ENCODE data around the gene KLC1. TPM values are rescaled to one million over a fixed set of nuclear protein-coding genes. Genes with fewer than 3 reads are reported as not detected.

Gene KLC1
- total RNA-seq, 4 donors from 2014 or later = 205 to 427 (median 291) TPM

GRCh38 chr14:103737432-103738045 lies 108.5 kb downstream of the KLC1 start:
- Histone ChIP-seq H3K27ac (peak overlapping the region in 2 of 4 donors; percentile 8 to 43), H3K4me1 (peaks cover 0 to 12% (median 4%) of the 10 kb centered on the region in 4 donors), H3K9me3 (no peaks in the 10 kb centered on the region), H3K27me3 (no peaks in the 10 kb centered on the region), H3K4me3 (no peak overlapping the region), H3K36me3 (peaks cover 0 to 32% (median 0%) of the 10 kb centered on the region in 4 donors)
- WGBS, 2 donors (ENCODE audit: low coverage in 1 of 2) = 92 to 94% methylated on average over 10 to 16 of the region's 16 CpGs
- TF ChIP-seq POLR2A (IDR thresholded peaks at IDR 0.05) = no peak
- TF ChIP-seq, protein P1, sequence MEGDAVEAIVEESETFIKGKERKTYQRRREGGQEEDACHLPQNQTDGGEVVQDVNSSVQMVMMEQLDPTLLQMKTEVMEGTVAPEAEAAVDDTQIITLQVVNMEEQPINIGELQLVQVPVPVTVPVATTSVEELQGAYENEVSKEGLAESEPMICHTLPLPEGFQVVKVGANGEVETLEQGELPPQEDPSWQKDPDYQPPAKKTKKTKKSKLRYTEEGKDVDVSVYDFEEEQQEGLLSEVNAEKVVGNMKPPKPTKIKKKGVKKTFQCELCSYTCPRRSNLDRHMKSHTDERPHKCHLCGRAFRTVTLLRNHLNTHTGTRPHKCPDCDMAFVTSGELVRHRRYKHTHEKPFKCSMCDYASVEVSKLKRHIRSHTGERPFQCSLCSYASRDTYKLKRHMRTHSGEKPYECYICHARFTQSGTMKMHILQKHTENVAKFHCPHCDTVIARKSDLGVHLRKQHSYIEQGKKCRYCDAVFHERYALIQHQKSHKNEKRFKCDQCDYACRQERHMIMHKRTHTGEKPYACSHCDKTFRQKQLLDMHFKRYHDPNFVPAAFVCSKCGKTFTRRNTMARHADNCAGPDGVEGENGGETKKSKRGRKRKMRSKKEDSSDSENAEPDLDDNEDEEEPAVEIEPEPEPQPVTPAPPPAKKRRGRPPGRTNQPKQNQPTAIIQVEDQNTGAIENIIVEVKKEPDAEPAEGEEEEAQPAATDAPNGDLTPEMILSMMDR (IDR thresholded peaks at IDR 0.05) = no peak
- TF ChIP-seq EP300 (IDR thresholded peaks at IDR 0.05; ENCODE audit: low read depth) = no peak
- no peak for TF ChIP-seq POLR2AphosphoS5 (IDR thresholded peaks at IDR 0.05)
- DNase-seq = no peak
- intact Hi-C loops (cut with DNase I; ENCODE audit: low total_unique reads) (no loop called here), in situ Hi-C loops (cut with MboI; ENCODE audit: low pct_ligation_motif_present in 1 of 4, low pct_unique_long_range_greater_than_20kb in 1 of 4, low sequenced_read_pairs in 3 of 4) (no loop called here)

DNA sequence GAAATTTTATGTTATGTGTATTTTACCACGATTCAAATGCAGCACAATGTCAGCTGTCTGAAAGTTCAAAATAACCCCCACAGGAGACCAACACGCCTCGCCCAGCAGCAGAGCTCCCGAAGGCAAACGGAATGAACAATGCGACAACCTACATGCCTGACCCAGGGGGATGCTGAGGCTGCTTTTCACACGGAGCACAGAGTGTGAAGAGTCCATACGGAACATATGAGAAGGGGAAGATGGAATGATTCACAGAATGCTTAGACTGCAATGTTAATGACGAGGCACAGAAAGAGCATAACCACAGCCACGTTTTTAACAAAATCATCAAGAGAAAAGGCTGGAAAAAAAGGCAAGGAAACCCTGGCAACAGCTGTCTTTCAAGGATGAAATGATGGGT lies 109.2 kb downstream of the KLC1 start:
- no peak overlapping the region for H3K4me3 ChIP-seq
- no peaks in the 10 kb centered on the region for H3K27me3 ChIP-seq
- H3K9me3 ChIP-seq = no peaks in the 10 kb centered on the region
- TF ChIP-seq POLR2A (IDR thresholded peaks at IDR 0.05) = no peak
- TF ChIP-seq POLR2AphosphoS5 (IDR thresholded peaks at IDR 0.05) = no peak
- TF ChIP-seq, protein P1 (IDR thresholded peaks at IDR 0.05) = no peak
- no peak for TF ChIP-seq EP300 (IDR thresholded peaks at IDR 0.05; ENCODE audit: low read depth)
- 88% methylated on average over 9 to 10 of the region's 10 CpGs for WGBS, 2 donors (ENCODE audit: low coverage in 1 of 2)
- H3K36me3 ChIP-seq = peaks cover 0 to 26% (median 0%) of the 10 kb centered on the region in 4 donors
- intact Hi-C loops (cut with DNase I; ENCODE audit: low total_unique reads) = no loop called here
- peaks cover 0 to 12% (median 4%) of the 10 kb centered on the region in 4 donors for H3K4me1 ChIP-seq
- in situ Hi-C loops (cut with MboI; ENCODE audit: low pct_ligation_motif_present in 1 of 4, low pct_unique_long_range_greater_than_20kb in 1 of 4, low sequenced_read_pairs in 3 of 4) = no loop called here
- no peak for DNase-seq
- no peak overlapping the region for H3K27ac ChIP-seq

DNA sequence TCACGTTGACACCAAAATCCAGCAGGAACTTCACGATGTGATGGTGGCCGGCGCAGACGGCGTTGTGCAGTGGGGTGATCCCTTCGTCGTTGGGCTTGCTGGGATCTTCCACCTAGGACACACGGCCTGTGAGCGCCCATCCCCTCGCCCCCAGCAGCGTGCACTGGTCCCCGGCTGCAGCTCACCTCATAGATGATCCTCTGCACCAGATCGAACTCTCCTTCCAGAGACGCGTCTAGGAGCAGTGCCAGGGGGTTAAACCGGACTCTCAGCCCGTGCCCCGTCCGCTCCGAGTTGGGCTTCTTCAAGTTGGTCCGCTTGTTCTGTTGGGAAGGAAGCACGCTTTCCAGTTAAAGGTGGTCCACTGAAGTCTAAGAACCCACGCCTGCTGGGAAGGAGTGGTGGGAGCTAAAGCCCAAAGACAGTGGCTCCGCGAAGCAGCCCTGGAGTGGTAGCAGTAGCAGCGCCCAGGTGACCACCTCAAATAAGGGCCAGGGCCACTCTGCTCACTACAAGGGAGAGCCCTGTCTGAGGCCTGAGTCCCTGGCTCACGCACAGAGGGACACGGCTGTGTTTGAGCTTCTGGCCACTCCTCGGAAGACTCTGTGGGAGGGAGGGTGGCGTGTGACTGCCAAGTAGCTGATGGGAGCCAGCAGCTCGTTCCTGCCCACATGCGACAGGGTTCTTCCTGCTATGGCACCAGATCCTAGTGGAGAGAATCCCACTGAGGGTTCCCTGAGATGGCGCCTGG lies 109.9 kb downstream of the KLC1 start:
- 93% methylated on average over 31 of the region's 34 CpGs; no CpG with 5 or more reads in 1 of the 2 donors for WGBS, 2 donors (ENCODE audit: low coverage in 1 of 2)
- Histone ChIP-seq H3K36me3 (peaks cover 0 to 20% (median 0%) of the 10 kb centered on the region in 4 donors), H3K27ac (no peak overlapping the region), H3K9me3 (no peaks in the 10 kb centered on the region), H3K4me1 (peaks cover 0 to 12% (median 4%) of the 10 kb centered on the region in 4 donors), H3K4me3 (no peak overlapping the region), H3K27me3 (no peaks in the 10 kb centered on the region)
- TF ChIP-seq, protein P1 (IDR thresholded peaks at IDR 0.05) = no peak
- TF ChIP-seq POLR2AphosphoS5 (IDR thresholded peaks at IDR 0.05) (no peak), EP300 (IDR thresholded peaks at IDR 0.05; ENCODE audit: low read depth) (no peak), POLR2A (IDR thresholded peaks at IDR 0.05) (no peak)
- in situ Hi-C loops (cut with MboI; ENCODE audit: low pct_ligation_motif_present in 1 of 4, low pct_unique_long_range_greater_than_20kb in 1 of 4, low sequenced_read_pairs in 3 of 4) (no loop called here), intact Hi-C loops (cut with DNase I; ENCODE audit: low total_unique reads) (no loop called here)
- DNase-seq = no peak

- intact Hi-C loops (cut with DNase I; ENCODE audit: low total_unique reads) = no loop called here
- DNase-seq = no peak
- no peak overlapping the region for H3K27ac ChIP-seq
- TF ChIP-seq EP300 (IDR thresholded peaks at IDR 0.05; ENCODE audit: low read depth) = no peak
- TF ChIP-seq, protein P1 (IDR thresholded peaks at IDR 0.05) = no peak
- H3K27me3 ChIP-seq = no peaks in the 10 kb centered on the region
- H3K36me3 ChIP-seq = peaks cover 0 to 14% (median 0%) of the 10 kb centered on the region in 4 donors
- no peaks in the 10 kb centered on the region for H3K9me3 ChIP-seq
- H3K4me1 ChIP-seq = peaks cover 0 to 12% (median 4%) of the 10 kb centered on the region in 4 donors
- no peak overlapping the region for H3K4me3 ChIP-seq
- WGBS, 2 donors (ENCODE audit: low coverage in 1 of 2) = 93% methylated on average over 6 of the region's 6 CpGs; no CpG with 5 or more reads in 1 of the 2 donors
- in situ Hi-C loops (cut with MboI; ENCODE audit: low pct_ligation_motif_present in 1 of 4, low pct_unique_long_range_greater_than_20kb in 1 of 4, low sequenced_read_pairs in 3 of 4) = no loop called here
Measured at GRCh38 chr14:103739466-103739792, 110.4 kb downstream of the KLC1 start.

Measured in transverse colon (tissue), 4 donors.